Type B pancreatic cell (in vitro differentiated cells): ENCODE measurements around the gene NID2. TPM values are rescaled to one million over a fixed set of nuclear protein-coding genes. Genes with fewer than 3 reads are reported as not detected.

Source experiments
- DNase-seq: peaks from one replicate; pipeline ENCODE4 v3.0.0; 2021; ENCODE audit warnings: mixed read lengths; ENCODE audit not compliant: unreplicated experiment; ENCODE audit errors: extremely low spot score
- H3K27ac Mint-ChIP-seq: 2 replicates; pipeline ENCODE4 v1.8.0; 2021; ENCODE audit warnings: mild to moderate bottlenecking, mixed read lengths
- H3K27me3 Mint-ChIP-seq: 2 replicates; pipeline ENCODE4 v1.8.0; 2021; ENCODE audit warnings: mixed read lengths
- H3K36me3 Mint-ChIP-seq: 2 replicates; pipeline ENCODE4 v1.8.0; 2021; ENCODE audit warnings: mixed read lengths
- H3K4me1 Mint-ChIP-seq: one replicate; pipeline ENCODE4 v1.8.0; 2021; ENCODE audit warnings: mixed read lengths; ENCODE audit not compliant: unreplicated experiment
- H3K4me3 Mint-ChIP-seq: 2 replicates; pipeline ENCODE4 v1.8.0; 2021; ENCODE audit warnings: mild to moderate bottlenecking, mixed read lengths
- H3K9me3 Mint-ChIP-seq: 2 replicates; pipeline ENCODE4 v1.8.0; 2021; ENCODE audit warnings: mixed read lengths
- total RNA-seq: library from RNA; stranded (reverse); gene quantifications from 2 replicates; pipeline ENCODE4 v1.2.1, GENCODE V29; 2021; ENCODE audit warnings: low replicate concordance
- TF ChIP-seq, protein P1 (sequence below): fragments of 200-600 bp; sonication (generic); conservative IDR thresholded peaks from 2 replicates; pipeline ENCODE4 v1.5.0; 2021; ENCODE audit warnings: antibody characterized with exemption, mild to moderate bottlenecking

NID2 gene
- total RNA-seq, 1 donor from 2014 or later, result 65.7 TPM

DNA sequence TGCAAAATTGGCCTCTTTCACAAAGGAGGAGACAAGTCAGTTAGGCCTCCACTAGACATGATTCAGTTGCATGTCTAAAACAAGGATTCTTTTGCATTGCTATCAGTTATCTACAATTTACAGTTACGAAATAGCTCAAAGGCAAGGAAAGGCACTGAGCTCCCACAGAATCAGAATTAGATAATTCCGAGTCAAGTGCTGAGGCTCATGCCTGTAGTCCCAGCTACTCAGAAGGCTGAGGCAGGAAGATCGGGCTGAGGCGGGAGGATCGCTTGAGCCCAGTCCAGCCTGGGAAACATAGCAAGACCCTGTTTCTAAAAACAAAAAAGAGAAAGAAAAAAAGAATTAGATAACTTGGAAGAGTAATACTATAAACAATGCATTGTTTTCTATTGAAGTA is 91.8 kb downstream of the NID2 start:
- DNase-seq, result no peak
- TF ChIP-seq, protein P1, sequence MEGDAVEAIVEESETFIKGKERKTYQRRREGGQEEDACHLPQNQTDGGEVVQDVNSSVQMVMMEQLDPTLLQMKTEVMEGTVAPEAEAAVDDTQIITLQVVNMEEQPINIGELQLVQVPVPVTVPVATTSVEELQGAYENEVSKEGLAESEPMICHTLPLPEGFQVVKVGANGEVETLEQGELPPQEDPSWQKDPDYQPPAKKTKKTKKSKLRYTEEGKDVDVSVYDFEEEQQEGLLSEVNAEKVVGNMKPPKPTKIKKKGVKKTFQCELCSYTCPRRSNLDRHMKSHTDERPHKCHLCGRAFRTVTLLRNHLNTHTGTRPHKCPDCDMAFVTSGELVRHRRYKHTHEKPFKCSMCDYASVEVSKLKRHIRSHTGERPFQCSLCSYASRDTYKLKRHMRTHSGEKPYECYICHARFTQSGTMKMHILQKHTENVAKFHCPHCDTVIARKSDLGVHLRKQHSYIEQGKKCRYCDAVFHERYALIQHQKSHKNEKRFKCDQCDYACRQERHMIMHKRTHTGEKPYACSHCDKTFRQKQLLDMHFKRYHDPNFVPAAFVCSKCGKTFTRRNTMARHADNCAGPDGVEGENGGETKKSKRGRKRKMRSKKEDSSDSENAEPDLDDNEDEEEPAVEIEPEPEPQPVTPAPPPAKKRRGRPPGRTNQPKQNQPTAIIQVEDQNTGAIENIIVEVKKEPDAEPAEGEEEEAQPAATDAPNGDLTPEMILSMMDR, result no peak
- no peak overlapping the region for H3K27ac Mint-ChIP-seq
- peaks cover 28% of the 10 kb centered on the region for H3K27me3 Mint-ChIP-seq
- no peak overlapping the region for H3K4me3 Mint-ChIP-seq
- H3K4me1 Mint-ChIP-seq, result peaks cover 5% of the 10 kb centered on the region
- H3K9me3 Mint-ChIP-seq, result no peaks in the 10 kb centered on the region
- no peaks in the 10 kb centered on the region for H3K36me3 Mint-ChIP-seq

DNA sequence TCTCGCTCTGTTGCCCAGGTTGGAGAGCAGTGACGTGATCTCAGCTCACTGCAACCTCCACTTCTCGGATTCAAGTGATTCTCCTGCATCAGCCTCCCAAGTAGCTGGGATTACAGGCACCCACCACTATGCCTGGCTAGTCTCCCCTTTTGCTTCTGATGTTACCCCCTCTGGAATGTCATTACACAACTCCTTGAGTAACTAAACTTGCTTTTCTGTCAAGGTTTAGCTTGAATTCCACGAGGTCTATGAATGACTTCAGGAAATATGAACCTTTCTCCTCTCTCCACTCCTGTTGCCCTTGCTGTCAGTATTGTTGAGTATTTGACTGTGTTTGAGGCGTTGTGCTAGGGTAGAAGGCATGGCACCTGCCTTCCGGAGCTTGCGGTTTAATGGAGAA is 96.3 kb downstream of the NID2 start:
- Mint-ChIP-seq H3K4me1 (peaks cover 7% of the 10 kb centered on the region), H3K36me3 (no peaks in the 10 kb centered on the region), H3K27me3 (no peaks in the 10 kb centered on the region)

DNA sequence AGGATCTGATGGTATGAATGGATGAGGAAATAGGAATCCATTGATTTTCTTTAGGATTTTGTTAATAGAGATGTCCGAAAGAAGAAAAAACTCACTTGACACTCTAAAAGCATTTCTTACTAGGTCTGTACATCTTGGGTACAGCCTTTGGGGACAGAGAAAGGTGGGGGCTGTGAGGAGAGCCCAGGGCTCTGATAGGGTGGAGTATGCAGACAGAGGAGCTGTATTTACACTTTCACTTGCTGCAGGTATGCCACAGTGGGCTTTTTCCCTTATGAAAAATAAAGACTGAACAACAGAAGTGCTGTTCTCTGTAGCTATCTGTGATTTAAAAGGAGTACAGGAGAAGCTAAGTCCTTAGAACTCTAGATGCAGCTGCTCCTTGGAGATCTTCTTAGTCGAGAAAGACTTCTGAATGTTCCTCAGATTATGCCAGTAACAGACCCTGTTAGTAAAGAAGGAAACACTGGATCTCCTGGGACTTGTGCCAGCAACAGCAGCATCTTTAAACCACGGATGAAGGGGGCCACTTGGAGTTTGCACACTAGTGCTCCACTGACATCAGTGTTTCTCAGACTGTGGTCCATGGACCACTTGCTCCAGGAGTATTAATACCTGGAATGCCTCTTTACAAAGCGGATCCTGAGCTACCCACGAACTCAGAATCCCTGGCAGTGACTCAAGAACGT is 98.9 kb downstream of the NID2 start:
- no peaks in the 10 kb centered on the region for H3K36me3 Mint-ChIP-seq
- H3K9me3 Mint-ChIP-seq, result no peaks in the 10 kb centered on the region
- DNase-seq, result no peak
- no peak overlapping the region for H3K4me3 Mint-ChIP-seq
- H3K4me1 Mint-ChIP-seq, result peaks cover 7% of the 10 kb centered on the region
- H3K27me3 Mint-ChIP-seq, result no peaks in the 10 kb centered on the region
- no peak overlapping the region for H3K27ac Mint-ChIP-seq
- TF ChIP-seq, protein P1, result no peak

More for the DNA sequence above, 96.3 kb downstream of the NID2 start:
- DNase-seq, result no peak
- no peak overlapping the region for H3K4me3 Mint-ChIP-seq
- no peaks in the 10 kb centered on the region for H3K9me3 Mint-ChIP-seq
- no peak overlapping the region for H3K27ac Mint-ChIP-seq
- TF ChIP-seq, protein P1, result no peak

DNA sequence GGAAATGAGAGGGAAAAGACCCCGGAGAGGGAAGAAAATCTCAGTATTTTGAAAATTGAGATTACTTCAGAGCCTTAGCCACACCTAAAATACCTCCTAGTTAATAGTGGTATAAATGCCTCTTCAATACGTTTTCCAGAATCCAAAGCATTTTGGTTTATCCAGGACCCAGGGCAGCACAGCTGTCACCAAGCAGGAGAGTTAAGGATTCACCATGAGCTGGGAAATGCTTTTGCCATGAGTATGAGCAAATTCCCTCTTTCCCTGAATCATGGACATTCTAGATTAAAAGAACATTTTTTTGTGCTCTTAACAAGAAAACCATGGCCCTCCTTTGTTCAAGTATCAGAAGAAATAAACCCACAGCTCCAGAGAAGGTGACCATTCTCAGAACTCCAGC is 101.3 kb downstream of the NID2 start:
- Mint-ChIP-seq H3K36me3 (no peaks in the 10 kb centered on the region), H3K4me3 (no peak overlapping the region), H3K4me1 (peaks cover 15% of the 10 kb centered on the region), H3K27me3 (no peaks in the 10 kb centered on the region), H3K9me3 (no peaks in the 10 kb centered on the region), H3K27ac (no peak overlapping the region)
- DNase-seq, result no peak
- TF ChIP-seq, protein P1, result no peak

DNA sequence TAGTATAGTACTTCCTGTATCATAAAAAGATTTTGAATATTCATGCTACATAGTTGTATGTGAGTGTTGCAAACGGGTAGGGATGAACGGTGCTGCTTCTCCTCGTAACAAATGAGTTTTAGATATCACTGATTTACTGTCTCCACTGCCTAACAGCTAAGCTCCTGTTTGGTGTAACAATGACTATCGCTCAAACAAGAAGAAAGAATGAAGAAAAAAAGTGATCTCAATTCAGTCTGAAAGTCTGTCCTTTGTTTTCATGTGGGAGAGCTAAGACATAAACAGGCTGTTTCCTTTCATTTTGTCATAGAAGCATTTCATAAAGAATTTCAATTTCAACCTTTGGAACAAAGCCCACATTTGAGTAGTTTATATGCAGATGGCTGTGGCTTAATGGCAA is 105.6 kb downstream of the NID2 start:
- peaks cover 12% of the 10 kb centered on the region for H3K4me1 Mint-ChIP-seq
- TF ChIP-seq, protein P1, result no peak
- H3K4me3 Mint-ChIP-seq, result peak overlapping the region; percentile 13
- H3K27ac Mint-ChIP-seq, result no peak overlapping the region
- peaks cover 21% of the 10 kb centered on the region for H3K36me3 Mint-ChIP-seq
- peaks cover 20% of the 10 kb centered on the region for H3K9me3 Mint-ChIP-seq
- H3K27me3 Mint-ChIP-seq, result no peaks in the 10 kb centered on the region
- DNase-seq, result no peak
